Measurements from ENCODE around the gene RGS7. TPM values are rescaled to one million over a fixed set of nuclear protein-coding genes. Genes with fewer than 3 reads are reported as not detected.
"Not testable (repeated sequence)": the region's sequence is repeated elsewhere in the genome, so short reads cannot be mapped to it uniquely, and the experiment has no call there.

Gene RGS7
- polyA plus RNA-seq, 3 donors from 2014 or later = not detected

- H3K4me1 Mint-ChIP-seq = no peaks in the 10 kb centered on the region
- H3K4me3 Mint-ChIP-seq = no peak overlapping the region
- DNase-seq = no peak
- H3K9me3 Mint-ChIP-seq = peaks cover 0 to 20% (median 3%) of the 10 kb centered on the region in 6 donors
- H3K27ac Mint-ChIP-seq = no peak overlapping the region
- H3K27me3 Mint-ChIP-seq (ENCODE audit: low read depth in 3 of 3) = peaks cover 0 to 4% (median 0%) of the 10 kb centered on the region in 3 donors
- H3K36me3 Mint-ChIP-seq = no peaks in the 10 kb centered on the region
These were observed 199.6 kb downstream of the RGS7 start for GRCh38 chr1:241157435-241157834.

- no peak for DNase-seq
- Mint-ChIP-seq H3K27ac (no peak overlapping the region), H3K27me3 (ENCODE audit: low read depth in 3 of 3) (peaks cover 0 to 2% (median 0%) of the 10 kb centered on the region in 3 donors), H3K9me3 (peaks cover 0 to 20% (median 3%) of the 10 kb centered on the region in 6 donors), H3K36me3 (no peaks in the 10 kb centered on the region), H3K4me1 (no peaks in the 10 kb centered on the region), H3K4me3 (no peak overlapping the region)
These were observed 200.6 kb downstream of the RGS7 start for GRCh38 chr1:241156231-241156965.

- no peak for DNase-seq
- H3K27me3 Mint-ChIP-seq (ENCODE audit: low read depth in 3 of 3) = peaks cover 2% of the 10 kb centered on the region in 3 donors
- no peak overlapping the region for H3K4me3 Mint-ChIP-seq
- H3K4me1 Mint-ChIP-seq = no peaks in the 10 kb centered on the region
- no peaks in the 10 kb centered on the region for H3K36me3 Mint-ChIP-seq
- H3K27ac Mint-ChIP-seq = no peak overlapping the region
- peaks cover 2 to 20% (median 5%) of the 10 kb centered on the region in 6 donors for H3K9me3 Mint-ChIP-seq
These were observed 211.1 kb downstream of the RGS7 start for GRCh38 chr1:241145881-241146280.

- no peak for DNase-seq
- Mint-ChIP-seq H3K9me3 (peaks cover 0 to 10% (median 6%) of the 10 kb centered on the region in 6 donors), H3K27me3 (ENCODE audit: low read depth in 3 of 3) (peaks cover 2 to 3% (median 2%) of the 10 kb centered on the region in 3 donors), H3K27ac (no peak overlapping the region), H3K36me3 (no peaks in the 10 kb centered on the region), H3K4me1 (no peaks in the 10 kb centered on the region), H3K4me3 (no peak overlapping the region)
These were observed 213.1 kb downstream of the RGS7 start for GRCh38 chr1:241143765-241144442.

- Mint-ChIP-seq H3K36me3 (no peaks in the 10 kb centered on the region), H3K4me3 (no peak overlapping the region), H3K27ac (no peak overlapping the region), H3K4me1 (no peaks in the 10 kb centered on the region), H3K9me3 (peaks cover 2 to 7% (median 6%) of the 10 kb centered on the region in 6 donors), H3K27me3 (ENCODE audit: low read depth in 3 of 3) (peaks cover 2 to 5% (median 2%) of the 10 kb centered on the region in 3 donors)
- no peak for DNase-seq
These were observed 214.5 kb downstream of the RGS7 start for GRCh38 chr1:241142493-241142892.

GRCh38 chr1:241141646-241142045, 215.4 kb downstream of the RGS7 start:
- not testable (repeated sequence) for H3K36me3 Mint-ChIP-seq; H3K9me3 Mint-ChIP-seq; H3K27ac Mint-ChIP-seq; H3K4me3 Mint-ChIP-seq; H3K27me3 Mint-ChIP-seq (ENCODE audit: low read depth in 3 of 3); DNase-seq; H3K4me1 Mint-ChIP-seq

- H3K36me3 Mint-ChIP-seq = no peaks in the 10 kb centered on the region
- no peak overlapping the region for H3K27ac Mint-ChIP-seq
- H3K9me3 Mint-ChIP-seq = peaks cover 2 to 7% (median 6%) of the 10 kb centered on the region in 6 donors
- no peak for DNase-seq
- no peak overlapping the region for H3K4me3 Mint-ChIP-seq
- peaks cover 0 to 5% (median 2%) of the 10 kb centered on the region in 3 donors for H3K27me3 Mint-ChIP-seq (ENCODE audit: low read depth in 3 of 3)
- no peaks in the 10 kb centered on the region for H3K4me1 Mint-ChIP-seq
These were observed 216.3 kb downstream of the RGS7 start for GRCh38 chr1:241140670-241141069.

GRCh38 chr1:241139047-241139446, 218.0 kb downstream of the RGS7 start:
- H3K4me1 Mint-ChIP-seq = no peaks in the 10 kb centered on the region
- peaks cover 5 to 14% (median 7%) of the 10 kb centered on the region in 6 donors for H3K9me3 Mint-ChIP-seq
- no peak for DNase-seq
- no peak overlapping the region for H3K27ac Mint-ChIP-seq
- no peaks in the 10 kb centered on the region for H3K36me3 Mint-ChIP-seq
- peaks cover 0 to 4% (median 3%) of the 10 kb centered on the region in 3 donors for H3K27me3 Mint-ChIP-seq (ENCODE audit: low read depth in 3 of 3)
- no peak overlapping the region for H3K4me3 Mint-ChIP-seq

- Mint-ChIP-seq H3K9me3 (peaks cover 5 to 19% (median 7%) of the 10 kb centered on the region in 6 donors), H3K27ac (no peak overlapping the region), H3K4me3 (no peak overlapping the region), H3K27me3 (ENCODE audit: low read depth in 3 of 3) (peaks cover 0 to 4% (median 3%) of the 10 kb centered on the region in 3 donors), H3K36me3 (no peaks in the 10 kb centered on the region), H3K4me1 (no peaks in the 10 kb centered on the region)
- no peak for DNase-seq
These were observed 218.8 kb downstream of the RGS7 start for GRCh38 chr1:241138248-241138647.

- Mint-ChIP-seq H3K9me3 (peaks cover 2 to 19% (median 6%) of the 10 kb centered on the region in 6 donors), H3K36me3 (no peaks in the 10 kb centered on the region), H3K4me3 (no peak overlapping the region), H3K27me3 (ENCODE audit: low read depth in 3 of 3) (peaks cover 0 to 4% (median 1%) of the 10 kb centered on the region in 3 donors), H3K27ac (no peak overlapping the region), H3K4me1 (no peaks in the 10 kb centered on the region)
- DNase-seq = no peak
These were observed 220.6 kb downstream of the RGS7 start for GRCh38 chr1:241136389-241136788.

- no peak overlapping the region for H3K4me3 Mint-ChIP-seq
- H3K9me3 Mint-ChIP-seq = peaks cover 2 to 17% (median 6%) of the 10 kb centered on the region in 6 donors
- H3K27ac Mint-ChIP-seq = no peak overlapping the region
- H3K36me3 Mint-ChIP-seq = no peaks in the 10 kb centered on the region
- DNase-seq = no peak
- no peaks in the 10 kb centered on the region for H3K4me1 Mint-ChIP-seq
- H3K27me3 Mint-ChIP-seq (ENCODE audit: low read depth in 3 of 3) = peaks cover 0 to 1% (median 0%) of the 10 kb centered on the region in 3 donors
These were observed 225.3 kb downstream of the RGS7 start for GRCh38 chr1:241131636-241132194.

GRCh38 chr1:241130881-241131280, 226.1 kb downstream of the RGS7 start:
- Mint-ChIP-seq H3K36me3 (no peaks in the 10 kb centered on the region), H3K9me3 (peaks cover 2 to 18% (median 6%) of the 10 kb centered on the region in 6 donors), H3K4me1 (no peaks in the 10 kb centered on the region), H3K27ac (no peak overlapping the region), H3K4me3 (no peak overlapping the region), H3K27me3 (ENCODE audit: low read depth in 3 of 3) (peaks cover 0 to 1% (median 0%) of the 10 kb centered on the region in 3 donors)
- DNase-seq = no peak

- Mint-ChIP-seq H3K36me3 (no peaks in the 10 kb centered on the region), H3K27me3 (ENCODE audit: low read depth in 3 of 3) (no peaks in the 10 kb centered on the region), H3K27ac (no peak overlapping the region), H3K4me1 (no peaks in the 10 kb centered on the region), H3K4me3 (no peak overlapping the region), H3K9me3 (peaks cover 1 to 15% (median 5%) of the 10 kb centered on the region in 6 donors)
- DNase-seq = no peak
These were observed 227.6 kb downstream of the RGS7 start for GRCh38 chr1:241129207-241129960.

Data from immature natural killer cell (primary cell).